GM12874 (cell line): ENCODE results near the gene AHDC1.

Source experiments
- CTCF ChIP-seq: IDR thresholded peaks from 2 replicates; pipeline ENCODE4 v1.5.1; 2011; ENCODE audit warnings: low read depth, mild to moderate bottlenecking, control low read depth, low read length, moderate library complexity; ENCODE audit not compliant: insufficient read depth

AHDC1 gene

GRCh38 chr1:27630859-27631491 lies 27.0 kb upstream of the AHDC1 start:
- TF ChIP-seq CTCF: no peak

GRCh38 chr1:27628712-27629111 lies 24.8 kb upstream of the AHDC1 start:
- TF ChIP-seq CTCF: no peak

- TF ChIP-seq CTCF: no peak
These were observed 23.1 kb upstream of the AHDC1 start for GRCh38 chr1:27627061-27627460.

- no peak for TF ChIP-seq CTCF
These were observed 22.3 kb upstream of the AHDC1 start for GRCh38 chr1:27626031-27626935.

GRCh38 chr1:27624467-27625178 lies 20.7 kb upstream of the AHDC1 start:
- TF ChIP-seq CTCF: no peak

- TF ChIP-seq CTCF: no peak
These were observed 19.6 kb upstream of the AHDC1 start for GRCh38 chr1:27623327-27624212.

GRCh38 chr1:27622828-27623227 lies 18.9 kb upstream of the AHDC1 start:
- no peak for TF ChIP-seq CTCF
